HK-2 (cell line): ENCODE results near the gene SOX13.

ENCODE experiments used
- DNase-seq: peaks from one replicate; pipeline ENCODE4 v3.0.0-alpha.2; 2018; ENCODE audit not compliant: unreplicated experiment

The SOX13 gene

DNA sequence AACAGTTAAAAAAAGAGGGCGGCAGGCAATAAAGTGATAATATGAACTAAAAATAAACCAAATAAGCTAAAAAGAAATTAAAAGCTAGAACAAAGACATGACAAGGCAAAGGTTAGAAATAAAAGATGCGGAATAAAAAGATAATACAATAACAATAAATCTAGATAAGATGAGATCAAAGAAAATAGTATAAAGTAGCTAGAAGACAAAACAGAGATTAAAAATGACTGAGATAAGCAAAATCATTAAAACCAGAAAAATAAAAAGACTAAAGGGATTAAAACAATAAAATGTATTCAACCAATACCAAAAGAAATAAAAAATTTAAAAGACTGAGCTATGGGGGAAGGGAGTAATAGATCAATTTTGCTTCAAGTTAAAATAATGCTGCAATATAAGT lies 10.8 kb upstream of the SOX13 start:
- no peak for DNase-seq

DNA sequence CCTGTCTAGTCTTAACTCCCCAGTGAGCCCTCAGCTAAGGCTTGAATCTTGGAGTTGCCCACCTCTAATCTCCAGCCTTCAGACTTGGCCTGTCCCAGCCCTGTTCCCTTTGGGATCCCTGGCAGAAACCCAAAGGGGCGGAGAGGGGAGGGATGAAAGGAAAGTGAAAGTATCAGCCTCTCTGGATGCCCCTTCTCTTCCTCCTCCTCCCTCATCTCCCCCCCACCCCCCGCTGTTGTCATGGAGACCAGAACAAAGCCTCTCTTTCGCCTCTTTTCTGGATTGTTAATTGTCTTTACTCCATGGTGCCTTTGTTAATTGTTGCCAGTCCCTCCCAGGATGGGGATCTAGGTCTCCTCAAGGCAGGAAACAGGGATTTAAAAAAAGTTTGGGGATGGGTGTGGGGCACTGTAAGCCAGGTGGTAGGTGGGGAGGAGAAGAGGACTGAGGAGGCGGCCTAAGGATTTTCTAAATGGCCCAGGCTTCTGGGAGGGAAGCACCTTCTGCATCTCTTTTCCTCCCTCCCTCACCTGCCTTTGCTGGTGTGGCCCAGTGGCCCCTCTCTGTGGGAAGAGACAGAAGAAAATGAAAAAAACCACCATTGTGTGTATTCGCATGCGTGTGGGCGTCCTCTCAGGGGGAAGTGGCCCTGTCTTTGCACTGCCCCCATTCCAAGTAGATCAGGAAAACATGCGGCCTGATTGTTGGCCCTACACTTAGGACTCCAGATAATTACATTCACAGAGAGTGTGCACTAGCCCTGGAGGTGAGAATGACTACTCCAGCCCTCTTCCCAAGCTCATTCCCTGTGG lies 7.5 kb upstream of the SOX13 start:
- no peak for DNase-seq

DNA sequence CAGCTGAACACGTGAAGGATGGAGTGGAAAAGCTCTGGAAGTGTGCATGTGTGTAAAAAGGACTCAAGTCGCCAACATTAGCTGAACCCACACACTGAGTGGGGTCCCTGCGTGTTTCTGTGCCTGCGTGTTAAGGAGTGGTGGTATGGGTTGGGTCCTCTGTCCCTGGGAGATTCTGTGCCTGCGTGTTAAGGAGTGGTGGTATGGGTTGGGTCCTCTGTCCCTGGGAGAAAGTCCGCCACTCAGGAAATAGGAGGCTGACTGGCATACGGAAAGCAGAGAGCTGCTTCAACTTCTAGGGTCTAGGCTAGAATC lies 7.0 kb upstream of the SOX13 start:
- DNase-seq: no peak

DNA sequence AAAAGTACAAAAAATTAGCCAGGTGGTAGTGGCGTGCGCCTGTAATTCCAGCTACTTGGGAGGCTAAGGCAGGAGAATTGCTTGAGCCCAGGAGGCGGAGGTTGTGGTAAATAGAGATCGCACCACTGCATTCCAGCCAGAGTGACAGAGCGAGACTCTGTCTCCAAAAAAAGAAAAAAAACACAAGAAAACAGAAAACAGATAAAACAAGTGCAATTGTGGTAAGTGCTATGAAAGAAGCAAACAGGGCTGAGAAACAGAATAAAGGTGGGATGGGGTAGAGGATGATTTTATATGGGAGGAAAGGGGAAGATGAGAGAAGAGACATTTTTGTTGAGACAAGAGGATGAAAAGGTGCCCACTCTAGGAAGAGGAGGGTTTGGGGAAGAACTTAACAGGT lies 5.0 kb upstream of the SOX13 start:
- DNase-seq: no peak

DNA sequence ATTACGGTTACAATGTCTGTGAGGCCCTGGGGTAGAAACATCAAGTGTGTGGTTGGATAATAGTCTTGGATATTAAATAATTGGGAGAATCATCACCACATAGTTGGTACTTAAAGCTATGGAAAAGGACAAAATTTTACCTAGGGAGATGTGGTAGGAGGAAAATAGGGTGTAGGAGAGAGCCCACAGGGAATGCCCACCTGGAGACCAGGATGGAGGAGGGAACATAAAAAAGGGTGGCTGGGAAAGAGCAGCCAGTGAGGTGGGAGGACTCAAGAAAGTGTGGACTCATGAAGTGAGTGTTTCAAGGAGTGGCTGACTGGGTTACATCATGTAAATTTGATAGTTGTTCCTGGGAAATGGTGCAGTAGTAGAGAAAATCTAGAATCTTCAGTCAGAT lies 3.0 kb upstream of the SOX13 start:
- no peak for DNase-seq

DNA sequence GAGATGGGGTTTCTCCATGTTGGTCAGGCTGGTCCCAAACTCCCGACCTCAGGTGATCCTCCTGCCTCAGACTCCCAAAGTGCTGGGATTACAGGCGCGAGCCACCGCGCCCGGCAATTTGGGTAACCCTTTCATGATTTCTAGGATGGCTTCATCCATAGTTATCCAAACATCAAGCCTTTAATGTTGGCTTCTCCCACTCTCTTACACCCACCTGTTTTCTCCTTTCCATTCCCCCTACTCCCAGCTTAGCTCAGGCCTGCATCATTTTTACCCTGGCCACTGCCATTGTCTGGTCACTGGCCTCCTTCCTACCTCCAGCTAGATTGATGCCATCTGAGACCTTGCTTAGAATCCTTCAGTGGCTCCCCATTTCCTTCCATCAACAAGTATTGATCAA lies 2.0 kb upstream of the SOX13 start:
- no peak for DNase-seq

DNA sequence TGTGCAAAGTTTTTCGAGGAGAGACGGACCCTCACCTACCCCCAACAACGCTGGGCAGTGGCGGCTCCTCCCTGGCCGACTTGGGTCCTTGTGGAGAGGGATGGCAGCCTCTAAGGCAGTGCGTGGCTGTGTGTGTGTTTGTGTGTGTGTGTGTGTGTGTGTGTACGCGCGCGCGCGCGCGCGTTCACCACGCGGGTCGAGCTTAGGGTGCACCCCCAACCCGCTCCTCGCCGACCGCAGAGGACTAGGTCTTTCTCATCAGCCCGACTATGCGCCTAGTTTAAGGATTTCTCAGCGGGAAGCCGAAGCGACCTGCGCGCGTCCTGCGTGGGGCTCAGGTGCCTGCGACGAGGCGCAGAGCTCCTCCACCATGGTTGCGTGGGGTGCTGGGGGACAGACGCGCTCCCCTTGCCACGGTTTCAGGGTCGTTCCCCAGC lies 940 bp downstream of the SOX13 start:
- peak; percentile 35 for DNase-seq

DNA sequence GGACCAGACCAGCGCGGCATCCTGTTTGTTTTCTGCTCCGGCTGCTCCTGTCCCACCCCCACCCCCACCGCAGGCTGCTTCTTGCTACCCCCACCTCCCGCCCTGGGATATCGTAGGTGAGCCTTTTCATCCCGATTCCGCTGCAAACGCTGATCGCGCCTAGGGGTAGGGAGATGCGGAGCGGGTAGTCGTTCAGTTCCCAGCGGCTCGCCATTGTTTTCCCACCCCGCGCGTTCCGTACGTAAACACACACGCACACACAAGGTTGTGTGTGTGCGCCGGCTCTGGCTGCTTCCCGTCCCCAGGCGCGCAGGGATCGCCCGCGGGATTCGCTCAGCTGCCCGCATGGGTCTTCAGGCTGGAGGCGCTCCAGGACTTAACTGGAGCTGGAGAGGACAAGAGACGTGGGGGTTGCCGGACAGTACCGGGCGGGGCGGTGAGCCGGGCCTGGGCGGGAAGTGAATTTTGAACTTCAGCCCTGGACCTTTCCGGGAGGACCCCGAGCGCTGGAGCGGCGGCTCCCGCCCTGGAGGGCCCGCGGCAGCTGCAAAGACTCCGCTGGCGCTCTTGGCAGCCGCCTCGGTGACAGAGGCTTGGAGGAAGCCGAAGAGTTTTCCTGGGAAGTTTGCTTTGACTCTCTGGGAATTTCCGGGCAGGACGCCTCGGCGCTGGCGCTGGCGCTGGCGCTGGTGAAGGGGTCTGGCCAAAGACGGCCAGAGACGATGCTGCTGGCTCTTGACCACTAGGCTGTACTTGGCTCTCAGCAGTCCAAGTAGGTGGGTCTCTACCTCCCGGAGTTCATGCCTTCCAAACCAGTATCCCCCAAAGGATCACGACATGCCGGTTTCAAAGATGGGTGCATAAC lies 1.6 kb downstream of the SOX13 start:
- DNase-seq: peak; percentile 66

DNA sequence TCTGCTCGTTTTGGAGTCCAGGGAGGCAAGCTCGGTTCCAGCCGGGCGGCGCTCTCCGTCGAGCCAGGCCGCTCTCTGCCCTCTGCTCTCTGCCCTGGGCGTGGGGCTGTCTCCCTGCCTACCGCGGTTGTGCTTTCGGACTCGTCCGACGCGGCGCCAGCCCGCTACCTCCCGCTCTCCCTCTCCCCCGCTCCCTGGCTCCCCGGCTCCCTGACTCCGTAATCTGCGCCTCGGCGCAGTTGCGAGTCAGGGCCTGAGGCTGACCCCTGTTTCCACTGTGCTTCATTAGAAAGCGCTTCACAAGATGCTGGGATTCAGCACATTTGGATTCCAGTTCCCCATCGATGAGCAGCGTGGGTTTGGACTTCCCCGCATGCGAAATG lies 2.2 kb downstream of the SOX13 start:
- no peak for DNase-seq

DNA sequence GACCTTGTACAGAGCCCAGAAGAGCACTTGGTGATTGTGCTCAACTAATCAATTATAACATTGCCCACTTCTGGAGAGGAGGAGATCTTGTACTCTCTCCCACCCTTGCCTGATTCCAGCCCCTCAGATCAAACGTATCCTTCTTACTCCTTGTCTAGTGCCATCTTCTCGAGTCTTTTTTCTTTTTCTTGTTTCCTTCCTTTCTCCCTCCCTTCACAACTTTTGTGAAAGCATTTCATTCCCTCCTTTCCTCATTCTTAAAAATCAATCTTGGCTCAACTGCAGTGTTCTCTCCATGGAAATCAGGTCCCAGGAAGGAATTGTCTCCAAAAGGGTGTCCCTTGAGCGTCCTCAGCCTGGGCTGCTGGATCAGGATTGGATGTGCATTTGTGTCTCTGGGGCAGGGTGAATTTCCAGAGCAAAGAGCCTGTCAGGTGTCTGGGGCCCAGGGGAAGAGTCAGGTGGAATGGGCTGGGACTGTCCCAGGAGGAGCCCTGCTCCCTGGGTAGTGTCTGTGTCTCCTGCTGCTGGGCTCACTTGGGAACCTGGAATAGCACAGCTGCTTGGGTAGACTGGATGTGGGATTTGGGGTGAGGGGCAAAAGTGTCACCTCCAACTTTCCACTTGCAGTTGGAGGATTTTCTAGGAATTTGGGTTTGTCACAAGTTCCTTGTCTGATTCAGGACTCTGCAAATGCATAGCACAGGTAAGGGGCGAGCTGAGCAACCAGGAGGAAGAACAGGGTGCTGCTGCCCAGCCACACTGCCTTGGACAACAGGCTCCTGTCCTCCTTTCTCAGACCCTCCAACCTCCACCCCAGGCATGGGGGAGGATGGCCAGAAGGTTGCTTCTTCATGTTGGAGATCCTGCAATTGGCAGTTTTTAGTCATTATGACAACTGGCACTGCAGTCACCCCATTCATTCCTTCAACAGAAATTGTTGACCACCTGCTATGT lies 3.3 kb downstream of the SOX13 start:
- no peak for DNase-seq

DNA sequence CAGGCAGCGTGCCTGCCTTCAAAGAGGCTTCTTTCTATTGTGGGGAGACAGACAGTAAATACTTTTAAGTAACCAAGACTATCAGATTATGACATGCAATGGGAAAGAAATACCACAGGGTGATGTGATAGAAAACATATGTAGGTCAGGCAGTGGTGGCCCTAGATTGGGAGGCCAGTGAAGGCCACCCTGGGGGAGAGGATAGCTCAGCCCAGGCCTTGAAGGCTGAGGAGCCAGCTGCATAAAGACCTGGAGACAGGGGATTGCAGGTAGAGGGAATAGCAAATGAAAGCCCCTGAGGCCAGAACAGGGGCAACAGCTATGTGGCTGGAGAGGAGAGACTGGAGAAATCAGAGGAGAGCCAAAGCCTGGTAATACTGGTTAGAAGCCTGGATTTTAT lies 4.0 kb downstream of the SOX13 start:
- no peak for DNase-seq

DNA sequence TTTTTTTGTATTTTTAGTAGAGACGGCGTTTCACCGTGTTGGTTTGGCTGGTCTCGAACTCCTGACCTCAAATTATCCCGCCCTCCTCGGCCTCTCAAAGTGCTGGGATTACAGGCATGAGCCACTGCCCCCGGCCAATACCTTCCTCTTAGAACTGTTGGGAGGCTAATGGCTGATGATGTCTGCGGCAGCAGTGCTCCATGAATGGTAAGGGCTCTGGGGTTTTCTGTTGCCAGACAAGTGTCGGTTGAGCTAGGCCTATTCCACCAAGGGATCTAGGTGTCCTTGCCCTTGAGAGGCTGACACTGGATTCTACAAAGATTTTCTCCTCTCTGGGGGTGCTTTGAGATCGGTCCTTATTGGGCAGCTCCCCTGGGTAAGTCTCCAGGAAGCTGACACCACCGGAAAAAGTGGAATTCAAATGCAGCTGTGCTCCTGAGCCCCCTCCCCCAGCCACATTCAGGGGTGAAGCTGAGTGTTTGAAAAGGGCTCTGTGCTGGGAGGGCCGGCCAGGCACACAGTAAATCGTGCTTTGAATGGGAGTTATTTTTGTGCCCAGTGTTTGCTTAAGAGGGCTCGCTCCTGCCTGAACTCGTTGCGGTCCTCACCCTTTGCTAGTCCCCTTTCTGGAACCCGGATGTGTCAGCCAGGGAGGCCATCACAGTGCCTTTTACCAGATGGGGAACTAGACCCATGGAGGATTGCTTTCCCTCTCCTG lies 5.2 kb downstream of the SOX13 start:
- DNase-seq: no peak

DNA sequence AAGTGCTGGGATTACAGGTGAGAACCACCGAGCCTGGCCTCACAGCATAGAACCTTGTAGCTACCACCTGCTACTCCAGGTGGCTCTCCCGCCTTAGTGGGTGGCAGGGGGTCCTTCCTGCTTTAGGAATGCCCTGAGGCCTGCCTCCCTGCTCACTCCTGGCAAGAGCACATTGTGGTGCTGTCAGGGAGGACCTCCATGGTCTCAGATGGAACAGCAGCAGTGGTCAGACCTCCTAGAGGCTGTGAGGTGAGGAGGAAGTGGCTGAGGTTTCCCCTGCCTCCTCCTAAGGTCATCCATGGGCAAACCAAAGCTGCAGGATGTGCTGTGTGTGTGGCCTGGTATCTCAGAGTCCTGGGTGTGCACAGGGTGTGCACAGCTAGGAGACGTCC lies 6.7 kb downstream of the SOX13 start:
- peak; percentile 21 for DNase-seq

DNA sequence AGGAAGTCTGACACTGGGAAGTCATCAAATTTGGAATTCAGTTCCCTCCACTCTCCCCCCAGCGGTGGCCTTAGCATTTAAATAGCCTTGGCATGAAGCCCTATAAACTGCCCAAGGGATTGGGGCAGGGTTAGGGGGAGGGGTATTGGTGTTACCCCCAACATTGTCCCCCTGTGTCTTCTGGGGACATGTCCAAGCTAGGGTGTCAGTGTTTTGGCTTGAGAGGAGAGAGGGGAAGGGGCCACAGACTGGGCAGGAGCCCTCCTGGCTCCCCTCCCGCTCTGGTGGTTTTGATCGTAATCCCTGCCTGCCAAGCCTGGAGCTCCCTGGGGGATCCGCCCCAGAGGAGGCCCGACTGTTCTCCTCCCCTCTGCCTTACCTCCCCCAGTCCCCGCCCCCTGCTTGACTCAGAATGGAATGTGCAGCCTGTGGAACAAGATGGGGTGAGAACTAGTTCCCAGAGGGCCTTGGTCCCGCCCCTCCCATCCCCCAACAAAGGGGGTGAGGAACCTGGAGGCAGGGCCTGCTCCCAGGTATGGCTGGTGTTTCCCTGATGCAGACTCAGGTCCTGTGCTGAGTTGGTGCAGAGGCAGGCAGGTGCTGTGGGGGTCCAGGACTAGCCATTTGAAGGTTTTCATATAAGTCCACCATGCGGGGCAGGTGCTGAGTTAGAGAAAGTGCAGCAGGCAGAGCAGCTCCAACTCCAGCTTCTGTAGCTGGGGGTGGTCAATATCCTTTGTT lies 7.4 kb downstream of the SOX13 start:
- peak; percentile 90 for DNase-seq

DNA sequence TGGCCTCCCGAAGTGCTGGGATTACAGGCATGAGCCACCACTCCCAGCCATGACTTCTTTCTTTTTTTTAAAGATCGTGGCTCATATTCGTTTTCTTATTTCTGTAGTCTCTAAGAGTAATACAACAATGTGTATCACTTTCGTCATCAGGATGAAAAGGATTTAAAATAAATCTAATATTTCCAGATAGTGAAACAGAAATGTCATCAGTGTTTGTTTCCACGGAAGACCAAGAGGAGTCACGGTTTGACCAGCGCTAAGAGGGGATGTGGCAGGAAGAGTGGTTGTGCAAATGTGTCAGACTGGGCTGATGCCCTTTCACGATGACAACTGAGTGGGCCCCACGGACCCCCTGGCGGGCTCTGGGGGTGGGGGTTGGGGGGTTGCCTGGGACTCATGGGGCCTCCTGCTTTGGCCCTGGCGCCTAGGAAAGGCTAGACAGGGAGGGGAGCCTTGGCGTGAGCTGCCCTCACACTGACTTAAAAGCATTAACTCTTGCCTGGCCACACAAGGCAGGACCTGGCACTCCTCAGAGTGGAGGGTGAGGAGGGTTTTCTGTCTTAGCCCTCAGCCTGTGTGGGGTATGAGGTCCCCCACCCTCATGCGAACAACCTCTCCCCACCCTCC lies 8.4 kb downstream of the SOX13 start:
- no peak for DNase-seq

DNA sequence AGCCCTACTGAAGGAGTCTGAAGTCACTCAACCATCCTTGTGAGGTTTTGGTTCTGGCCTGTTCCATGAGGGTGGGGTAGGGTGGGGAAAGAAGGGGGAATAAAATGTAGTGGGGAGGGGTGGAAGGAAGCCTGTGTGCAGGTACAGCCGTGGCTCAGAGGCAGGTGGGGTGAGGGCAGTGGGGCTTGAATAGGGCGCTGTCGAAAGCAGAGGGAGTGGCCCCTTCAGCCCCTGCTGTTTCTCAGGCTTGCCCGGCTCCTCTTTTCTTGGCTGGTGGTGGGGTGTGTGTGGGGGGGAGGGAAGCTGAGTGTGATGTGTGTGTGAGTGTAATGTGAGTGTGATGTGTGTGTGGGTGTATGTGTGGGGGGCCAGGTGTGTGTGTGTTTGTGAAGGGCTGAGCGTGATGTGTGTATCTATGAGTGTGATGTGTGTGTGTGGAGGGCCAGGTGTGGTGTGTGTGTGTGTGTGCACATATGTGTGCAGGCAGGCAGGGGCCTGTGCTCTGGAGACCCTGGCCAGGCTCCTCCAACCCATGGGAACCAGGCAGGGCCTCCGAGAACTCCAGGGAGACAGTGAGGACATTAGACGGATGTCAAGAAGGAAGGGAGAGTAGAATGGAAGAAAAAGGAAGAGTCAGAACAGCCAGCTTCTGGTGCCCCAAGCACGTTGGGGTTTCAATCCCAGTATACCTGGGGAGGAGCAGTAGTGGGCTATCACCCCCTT lies 9.0 kb downstream of the SOX13 start:
- no peak for DNase-seq

DNA sequence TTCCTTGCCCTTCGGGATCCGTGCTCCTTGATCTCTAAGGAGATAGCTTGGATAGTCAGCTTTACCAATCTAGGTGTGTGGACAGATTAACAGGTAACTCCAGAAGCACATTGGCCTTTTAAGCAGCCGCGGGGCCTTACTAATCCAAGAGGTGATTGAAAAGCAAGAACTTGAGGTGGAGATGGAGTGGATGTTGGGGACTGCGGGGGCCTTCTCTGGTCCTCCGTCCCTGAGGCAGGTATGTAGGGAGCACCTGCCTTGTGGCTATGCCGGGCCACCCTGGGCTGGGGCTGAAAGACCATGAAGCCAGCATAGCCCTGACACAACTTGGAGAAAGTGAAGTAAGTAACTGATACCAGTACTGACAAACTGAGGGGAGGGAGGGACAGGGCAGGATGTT lies 10.6 kb downstream of the SOX13 start:
- no peak for DNase-seq

DNA sequence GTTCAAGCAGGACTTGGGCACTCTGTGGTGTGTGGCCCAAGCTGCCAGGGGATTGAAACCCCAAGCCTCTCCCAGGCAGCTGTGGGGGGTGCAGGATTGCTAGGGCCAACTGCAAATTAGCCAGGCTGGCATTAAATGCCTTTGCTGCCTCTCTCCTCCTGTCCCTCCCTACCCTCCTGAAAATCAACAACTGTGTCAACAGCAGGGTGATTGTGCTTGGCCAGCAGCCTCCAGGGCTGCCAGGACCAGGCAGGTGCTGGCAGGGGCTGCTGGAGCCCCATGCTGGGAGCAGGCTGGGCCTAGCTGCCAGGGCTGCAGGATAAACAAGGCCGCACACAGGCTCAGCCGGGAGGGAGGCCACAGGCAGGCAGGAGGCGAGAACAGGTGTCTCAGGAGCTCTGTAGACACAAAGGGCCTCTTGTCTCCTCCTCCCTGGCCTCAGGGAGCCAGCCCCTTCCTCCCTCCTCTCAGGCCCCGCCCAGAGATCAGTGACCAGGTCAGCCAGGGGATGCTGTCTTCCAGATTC lies 11.4 kb downstream of the SOX13 start:
- no peak for DNase-seq

DNA sequence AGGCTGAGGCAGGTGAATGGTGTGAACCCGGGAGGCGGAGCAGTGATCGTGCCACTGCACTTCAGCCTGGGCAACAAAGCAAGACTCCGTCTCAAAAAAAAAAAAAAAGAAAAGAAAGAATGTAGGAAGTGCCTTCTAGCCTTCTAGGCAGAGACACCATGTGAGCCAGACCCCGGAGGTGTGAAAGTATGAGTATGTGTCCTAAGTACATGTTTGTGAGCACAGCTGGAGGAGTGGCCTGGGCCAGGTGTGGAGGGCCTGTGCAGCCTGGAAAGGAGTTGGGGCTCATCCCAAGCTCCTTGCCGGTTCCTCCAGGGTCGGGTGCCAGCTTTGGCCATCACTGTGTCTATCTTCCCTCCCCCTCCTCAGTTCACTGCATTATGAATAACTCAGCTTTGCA lies 13.0 kb downstream of the SOX13 start:
- no peak for DNase-seq
